IMR-90 (cell line): ENCODE results near the gene ZFYVE28. TPM values are rescaled to one million over a fixed set of nuclear protein-coding genes. Genes with fewer than 3 reads are reported as not detected.
"Not testable (repeated sequence)": the region's sequence is repeated elsewhere in the genome, so short reads cannot be mapped to it uniquely, and the experiment has no call there.

Experiments
- ATAC-seq: fragments of 200-7000 bp; cut with Tn5 transposase; 2 replicates; pipeline ENCODE4 v1.9.1; 2020; ENCODE audit warnings: low read depth, mild to moderate bottlenecking, moderate library complexity
- BruUV-seq: library from RNA; stranded (reverse); fragments of 400-500 nt; replicated peaks from 2 replicates; lab custom pipeline; 2021; lab: Mats Ljungman, UMichigan
- CTCF ChIA-PET: fragments of 300-600 bp; formaldehyde crosslinking; extraction: SDS; loops from one replicate; lab custom pipeline; 2021; ENCODE audit warnings: antibody characterized with exemption; lab: Yijun Ruan, JAX
- POLR2A ChIA-PET: fragments of 300-600 bp; sonication (Branson Sonifier 250); formaldehyde crosslinking; loops from one replicate; lab custom pipeline; 2022; ENCODE audit warnings: antibody characterized with exemption; ENCODE audit not compliant: unreplicated experiment; lab: Charles Lee
- DNase-seq: peaks from one replicate; pipeline ENCODE4 v3.0.0; 2013
- H2AFZ ChIP-seq: replicated peaks from 2 replicates; pipeline ENCODE3; 2013; ENCODE audit warnings: low read length, mild to moderate bottlenecking; ENCODE audit not compliant: poor library complexity
- H2AK5ac ChIP-seq: 2 replicates; pipeline ENCODE4 v1.6.1; 2013; ENCODE audit warnings: low read depth, low read length, inconsistent platforms
- H2AK9ac ChIP-seq: replicated peaks from 2 replicates; pipeline ENCODE3; 2013; ENCODE audit warnings: mild to moderate bottlenecking, low read depth, low read length, moderate library complexity; ENCODE audit not compliant: poor library complexity
- H2BK120ac ChIP-seq: 2 replicates; pipeline ENCODE4 v1.6.1; 2013; ENCODE audit warnings: low read depth, low read length, inconsistent platforms
- H2BK15ac ChIP-seq: 3 replicates; pipeline ENCODE4 v1.6.1; 2013; ENCODE audit warnings: low read depth, low read length, inconsistent platforms
- H2BK20ac ChIP-seq: 2 replicates; pipeline ENCODE4 v1.6.1; 2013; ENCODE audit warnings: low read depth, mild to moderate bottlenecking, inconsistent platforms, low read length, moderate library complexity
- H2BK5ac ChIP-seq: 2 replicates; pipeline ENCODE4 v1.6.1; 2013; ENCODE audit warnings: mild to moderate bottlenecking, low read depth, low read length, inconsistent platforms; ENCODE audit not compliant: poor library complexity, severe bottlenecking
- H3K14ac ChIP-seq: replicated peaks from 2 replicates; pipeline ENCODE4 v1.6.1; 2013; ENCODE audit warnings: low read depth, low read length, inconsistent platforms
- H3K18ac ChIP-seq: 2 replicates; pipeline ENCODE4 v1.6.1; 2013; ENCODE audit warnings: low read depth, low read length, control low read depth
- H3K23ac ChIP-seq: 2 replicates; pipeline ENCODE4 v1.6.1; 2013; ENCODE audit warnings: low read depth, low read length, inconsistent platforms
- H3K27ac ChIP-seq: 2 replicates; pipeline ENCODE4 v1.5.1; 2013; ENCODE audit warnings: mild to moderate bottlenecking, control low read depth, low read length; ENCODE audit not compliant: insufficient read depth
- H3K27me3 ChIP-seq: 2 replicates; pipeline ENCODE4 v1.6.1; 2013; ENCODE audit warnings: low read length; ENCODE audit not compliant: control insufficient read depth, insufficient read depth
- H3K36me3 ChIP-seq: 2 replicates; pipeline ENCODE4 v1.6.1; 2013; ENCODE audit warnings: low read length, mixed read lengths; ENCODE audit not compliant: control insufficient read depth, insufficient read depth
- H3K4ac ChIP-seq: 2 replicates; pipeline ENCODE4 v1.6.1; 2013; ENCODE audit warnings: low read depth, low read length, inconsistent platforms
- H3K4me1 ChIP-seq: 2 replicates; pipeline ENCODE4 v1.6.1; 2013; ENCODE audit warnings: low read length, mixed read lengths; ENCODE audit not compliant: control insufficient read depth, insufficient read depth
- H3K4me2 ChIP-seq: 2 replicates; pipeline ENCODE4 v1.6.1; 2013; ENCODE audit warnings: low read depth, mild to moderate bottlenecking, control low read depth, low read length, moderate library complexity
- H3K4me3 ChIP-seq: 2 replicates; pipeline ENCODE4 v1.5.1; 2013; ENCODE audit warnings: low read depth, mild to moderate bottlenecking, control low read depth, low read length, moderate library complexity; ENCODE audit not compliant: insufficient read depth
- H3K56ac ChIP-seq: 2 replicates; pipeline ENCODE4 v1.6.1; 2013; ENCODE audit warnings: low read length, inconsistent platforms; ENCODE audit not compliant: insufficient read depth; ENCODE audit errors: extremely low read depth
- H3K79me1 ChIP-seq, 2 experiments: 2 replicates each; pipeline ENCODE4 v1.6.1; 2013; ENCODE audit warnings: low read length in 2 of 2, inconsistent platforms in 1 of 2, low read depth in 1 of 2
- H3K9ac ChIP-seq: 2 replicates; pipeline ENCODE4 v1.6.1; 2013; ENCODE audit warnings: low read depth, low read length, control low read depth
- H3K9me1 ChIP-seq: 2 replicates; pipeline ENCODE4 v1.6.1; 2013; ENCODE audit warnings: low read length, inconsistent platforms; ENCODE audit not compliant: insufficient read depth
- H3K9me3 ChIP-seq: 2 replicates; pipeline ENCODE4 v1.6.1; 2013; ENCODE audit warnings: low read length; ENCODE audit not compliant: control insufficient read depth, insufficient read depth
- H4K20me1 ChIP-seq: 2 replicates; pipeline ENCODE4 v1.6.1; 2013; ENCODE audit warnings: low read length, inconsistent platforms; ENCODE audit not compliant: insufficient read depth
- H4K5ac ChIP-seq: 2 replicates; pipeline ENCODE4 v1.6.1; 2013; ENCODE audit warnings: mild to moderate bottlenecking, low read depth, low read length, control low read depth
- H4K8ac ChIP-seq, 2 experiments: 2 replicates each; pipeline ENCODE4 v1.6.1; 2013; ENCODE audit warnings: low read depth in 2 of 2, low read length in 2 of 2, control low read depth in 1 of 2, inconsistent platforms in 1 of 2
- H4K91ac ChIP-seq: 2 replicates; pipeline ENCODE4 v1.6.1; 2013; ENCODE audit warnings: low read depth, low read length, inconsistent platforms; ENCODE audit not compliant: insufficient read depth
- CHD1 ChIP-seq: IDR thresholded peaks from 2 replicates; pipeline ENCODE4 v1.6.1; 2012; ENCODE audit warnings: low read depth, low read length, improper control_type of control experiment
- MAZ ChIP-seq: IDR thresholded peaks from 2 replicates; pipeline ENCODE4 v1.6.1; 2012; ENCODE audit warnings: low read depth, mild to moderate bottlenecking, low read length, improper control_type of control experiment, moderate library complexity, borderline replicate concordance
- MXI1 ChIP-seq: IDR thresholded peaks from 2 replicates; pipeline ENCODE4 v1.6.1; 2012; ENCODE audit warnings: low read depth, mild to moderate bottlenecking, low read length, moderate library complexity, borderline replicate concordance
- POLR2A ChIP-seq: IDR thresholded peaks from 2 replicates; pipeline ENCODE4 v1.6.1; 2012; ENCODE audit warnings: mild to moderate bottlenecking, low read depth, low read length
- WGBS, 2 experiments: methylation state at CpG; one replicate each; pipeline versions ENCODE4 v1.1.5 to v1.1.7; 2013; ENCODE audit warnings: missing lambda C conversion rate in 2 of 2; ENCODE audit not compliant: insufficient read length in 1 of 2; ENCODE audit errors: extremely low coverage in 2 of 2; 5-methylcytosine and 5-hydroxymethylcytosine counted together
- dilution Hi-C: fragments of 300-500 bp; cut with HindIII; formaldehyde crosslinking; loops from one replicate; pipeline ENCODE4 v1.14.3; 2018; ENCODE audit warnings: low sequenced_read_pairs; ENCODE audit not compliant: unreplicated experiment
- in situ Hi-C: fragments of 300-500 bp; cut with MboI; formaldehyde crosslinking; loops from 3 replicates; pipeline ENCODE4 v1.14.3; 2019; ENCODE audit warnings: low sequenced_read_pairs, inconsistent platforms, mixed read lengths
- intact Hi-C: fragments of 100-400 bp; cut with micrococcal nuclease; formaldehyde crosslinking; loops from 2 replicates; pipeline ENCODE4 v1.10.0; 2022
- polyA plus RNA-seq, 3 experiments: library from polyadenylated mRNA; depleted of rRNA; stranded (reverse); fragments of >200 nt; gene quantifications; 2 replicates each; pipeline ENCODE4 v1.2.3, GENCODE V29; 2012; ENCODE audit warnings: low replicate concordance in 1 of 3
- total RNA-seq: library from RNA; depleted of rRNA; stranded (reverse); fragments of >200 nt; gene quantifications from 2 replicates; pipeline ENCODE4 v1.2.3, GENCODE V29; 2012
- TF ChIP-seq, protein P1 (sequence below): fragments of 150-350 bp; IDR thresholded peaks from 2 replicates; pipeline ENCODE4 v1.6.1; 2016; ENCODE audit warnings: low read depth, mild to moderate bottlenecking, low read length, moderate library complexity, borderline replicate concordance

ZFYVE28 gene
- total and polyA plus RNA-seq, 2 of the 4 experiments (the other 2 are of a cell fraction), result 0.36 to 1.2 TPM

DNA sequence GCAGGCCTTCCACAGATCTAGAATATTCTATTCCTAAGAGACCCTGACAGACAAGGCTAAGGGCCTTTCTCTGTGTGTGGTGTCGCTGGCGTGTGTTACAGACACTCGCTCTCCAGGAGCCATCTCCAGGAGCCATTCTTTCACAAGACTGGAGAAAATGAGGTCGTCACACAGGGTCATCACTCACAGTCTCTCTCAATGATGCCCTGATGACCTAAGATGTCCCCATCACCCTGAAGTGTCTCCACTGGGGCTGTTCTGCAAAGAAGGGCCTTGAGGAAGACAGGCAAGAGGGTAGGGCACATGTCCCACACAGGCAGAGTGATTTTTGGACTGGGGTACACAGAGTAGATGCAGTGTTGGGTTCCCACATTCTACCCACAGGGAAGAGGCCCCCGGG, 34.7 kb downstream of the ZFYVE28 start:
- in situ Hi-C loops, result no loop called here
- no peak overlapping the region for H2AK5ac ChIP-seq
- no TSS peak for BruUV-seq

DNA sequence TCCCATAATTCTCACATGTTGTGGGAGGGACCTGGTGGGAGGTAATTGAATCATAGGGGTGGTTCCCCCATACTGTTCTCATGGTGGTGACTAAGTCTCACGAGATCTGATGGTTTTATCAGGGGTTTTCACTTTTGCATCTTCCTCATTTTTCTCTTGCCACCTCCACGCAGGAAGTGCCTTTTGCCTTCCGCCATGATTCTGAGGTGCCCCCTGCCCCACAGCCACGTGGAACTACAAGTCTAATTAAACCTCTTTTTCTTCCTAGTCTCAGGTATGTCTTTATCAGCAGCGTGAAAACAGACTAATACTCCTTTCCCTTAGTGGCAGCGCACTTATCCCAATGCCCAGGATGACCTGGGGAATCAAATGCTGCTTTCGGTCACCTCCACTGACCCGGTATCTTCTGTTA, 35.2 kb downstream of the ZFYVE28 start:
- H3K27me3 ChIP-seq, result peaks cover 48% of the 10 kb centered on the region
- H3K4me2 ChIP-seq, ATAC-seq, H2BK15ac ChIP-seq, H3K4me3 ChIP-seq, H3K79me1 ChIP-seq, H3K14ac ChIP-seq, CTCF ChIA-PET, H2BK5ac ChIP-seq, H2AK5ac ChIP-seq, H3K9me1 ChIP-seq, H4K8ac ChIP-seq, H3K36me3 ChIP-seq, H2BK20ac ChIP-seq, H4K91ac ChIP-seq, H3K18ac ChIP-seq, in situ Hi-C loops, DNase-seq, H3K9ac ChIP-seq, H3K4ac ChIP-seq, H4K5ac ChIP-seq, H2AFZ ChIP-seq, H3K23ac ChIP-seq, H3K4me1 ChIP-seq, BruUV-seq, H2BK120ac ChIP-seq, H4K20me1 ChIP-seq, H3K9me3 ChIP-seq, H3K27ac ChIP-seq, H3K56ac ChIP-seq, H2AK9ac ChIP-seq, POLR2A ChIA-PET, dilution Hi-C loops, intact Hi-C loops: not testable (repeated sequence)
- no CpG with 5 or more reads among the region's 8 CpGs for WGBS, 2 experiments

More for the DNA sequence above, 34.7 kb downstream of the ZFYVE28 start:
- Histone ChIP-seq H4K91ac (no peak overlapping the region), H3K18ac (no peak overlapping the region), H4K8ac (no peak overlapping the region), H2AK9ac (no peak overlapping the region), H4K20me1 (no peaks in the 10 kb centered on the region), H3K9ac (no peak overlapping the region), H3K56ac (no peak overlapping the region), H3K27ac (no peak overlapping the region), H2BK15ac (no peak overlapping the region), H3K4me2 (no peak overlapping the region), H3K4me1 (no peaks in the 10 kb centered on the region), H3K23ac (no peak overlapping the region), H3K27me3 (peaks cover 48% of the 10 kb centered on the region), H2BK120ac (no peak overlapping the region), H4K5ac (no peak overlapping the region), H3K79me1 (no peaks in the 10 kb centered on the region), H3K4me3 (no peak overlapping the region), H3K9me1 (no peaks in the 10 kb centered on the region), H2AFZ (no peak overlapping the region), H3K4ac (no peak overlapping the region), H2BK5ac (no peak overlapping the region), H3K9me3 (0 out of 2 replicates have a peak, but pooled peaks cover 2% of the 10 kb centered on the region), H2BK20ac (no peak overlapping the region), H3K36me3 (no peaks in the 10 kb centered on the region), H3K14ac (no peak overlapping the region)
- ChIA-PET CTCF (no interaction called here), POLR2A (no interaction called here)
- no peak for TF ChIP-seq CHD1
- no peak for TF ChIP-seq MAZ
- no peak for TF ChIP-seq POLR2A
- TF ChIP-seq, protein P1, sequence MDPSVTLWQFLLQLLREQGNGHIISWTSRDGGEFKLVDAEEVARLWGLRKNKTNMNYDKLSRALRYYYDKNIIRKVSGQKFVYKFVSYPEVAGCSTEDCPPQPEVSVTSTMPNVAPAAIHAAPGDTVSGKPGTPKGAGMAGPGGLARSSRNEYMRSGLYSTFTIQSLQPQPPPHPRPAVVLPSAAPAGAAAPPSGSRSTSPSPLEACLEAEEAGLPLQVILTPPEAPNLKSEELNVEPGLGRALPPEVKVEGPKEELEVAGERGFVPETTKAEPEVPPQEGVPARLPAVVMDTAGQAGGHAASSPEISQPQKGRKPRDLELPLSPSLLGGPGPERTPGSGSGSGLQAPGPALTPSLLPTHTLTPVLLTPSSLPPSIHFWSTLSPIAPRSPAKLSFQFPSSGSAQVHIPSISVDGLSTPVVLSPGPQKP, result no peak
- no peak for TF ChIP-seq MXI1
- DNase-seq (no peak), ATAC-seq (no peak)
- intact Hi-C loops, result no loop called here
- WGBS, 2 experiments, result 72% methylated on average over 3 of the region's 5 CpGs; no CpG with 5 or more reads in 1 of the 2 experiments
- dilution Hi-C loops, result no loop called here
